ENCODE data around the gene MCMBP.

DNA sequence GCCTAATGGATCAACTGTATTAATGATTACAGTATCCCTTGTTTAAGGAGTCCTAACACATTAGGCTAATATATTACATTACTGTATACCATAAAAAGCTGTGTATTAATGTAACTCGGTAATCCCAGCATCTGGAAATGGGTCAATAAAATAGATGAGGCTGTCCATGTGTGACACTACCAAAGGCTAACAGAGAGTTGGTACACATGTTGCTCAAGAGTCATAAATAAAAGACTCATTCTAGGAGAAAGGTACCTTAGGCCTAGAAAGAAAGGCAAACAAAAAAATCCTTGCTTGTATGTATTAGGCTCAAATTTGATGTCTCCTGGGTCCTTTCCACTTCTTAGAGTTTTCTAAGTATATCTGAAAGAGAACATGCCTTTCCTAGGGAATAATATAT is 14.6 kb downstream of the MCMBP start:
- TF ChIP-seq, protein P1, sequence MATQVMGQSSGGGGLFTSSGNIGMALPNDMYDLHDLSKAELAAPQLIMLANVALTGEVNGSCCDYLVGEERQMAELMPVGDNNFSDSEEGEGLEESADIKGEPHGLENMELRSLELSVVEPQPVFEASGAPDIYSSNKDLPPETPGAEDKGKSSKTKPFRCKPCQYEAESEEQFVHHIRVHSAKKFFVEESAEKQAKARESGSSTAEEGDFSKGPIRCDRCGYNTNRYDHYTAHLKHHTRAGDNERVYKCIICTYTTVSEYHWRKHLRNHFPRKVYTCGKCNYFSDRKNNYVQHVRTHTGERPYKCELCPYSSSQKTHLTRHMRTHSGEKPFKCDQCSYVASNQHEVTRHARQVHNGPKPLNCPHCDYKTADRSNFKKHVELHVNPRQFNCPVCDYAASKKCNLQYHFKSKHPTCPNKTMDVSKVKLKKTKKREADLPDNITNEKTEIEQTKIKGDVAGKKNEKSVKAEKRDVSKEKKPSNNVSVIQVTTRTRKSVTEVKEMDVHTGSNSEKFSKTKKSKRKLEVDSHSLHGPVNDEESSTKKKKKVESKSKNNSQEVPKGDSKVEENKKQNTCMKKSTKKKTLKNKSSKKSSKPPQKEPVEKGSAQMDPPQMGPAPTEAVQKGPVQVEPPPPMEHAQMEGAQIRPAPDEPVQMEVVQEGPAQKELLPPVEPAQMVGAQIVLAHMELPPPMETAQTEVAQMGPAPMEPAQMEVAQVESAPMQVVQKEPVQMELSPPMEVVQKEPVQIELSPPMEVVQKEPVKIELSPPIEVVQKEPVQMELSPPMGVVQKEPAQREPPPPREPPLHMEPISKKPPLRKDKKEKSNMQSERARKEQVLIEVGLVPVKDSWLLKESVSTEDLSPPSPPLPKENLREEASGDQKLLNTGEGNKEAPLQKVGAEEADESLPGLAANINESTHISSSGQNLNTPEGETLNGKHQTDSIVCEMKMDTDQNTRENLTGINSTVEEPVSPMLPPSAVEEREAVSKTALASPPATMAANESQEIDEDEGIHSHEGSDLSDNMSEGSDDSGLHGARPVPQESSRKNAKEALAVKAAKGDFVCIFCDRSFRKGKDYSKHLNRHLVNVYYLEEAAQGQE (IDR thresholded peaks at IDR 0.05) = no peak
- TF ChIP-seq RAD21 (conservative IDR thresholded peaks at IDR 0.05 in 1 of 2, IDR thresholded peaks at IDR 0.05 in 1 of 2) (no peak), RFX5 (IDR thresholded peaks at IDR 0.05) (no peak), ESRRA (IDR thresholded peaks at IDR 0.05; ENCODE audit: borderline replicate concordance, low read length) (no peak), RNF2 (IDR thresholded peaks at IDR 0.05; ENCODE audit: borderline replicate concordance, low read depth) (no peak), TP53 (CRISPR knock-in tag; IDR thresholded peaks at IDR 0.05) (no peak), POLR2A (IDR thresholded peaks at IDR 0.05; ENCODE audit: low read length) (no peak), NFE2L2 (conservative IDR thresholded peaks at IDR 0.05; ENCODE audit: low read length) (no peak), KDM1A (IDR thresholded peaks at IDR 0.05; ENCODE audit: low read depth) (no peak), BHLHE40 (IDR thresholded peaks at IDR 0.05; ENCODE audit: low read depth, low read length) (no peak), JUN (IDR thresholded peaks at IDR 0.05) (no peak)
- TF ChIP-seq, protein P2, sequence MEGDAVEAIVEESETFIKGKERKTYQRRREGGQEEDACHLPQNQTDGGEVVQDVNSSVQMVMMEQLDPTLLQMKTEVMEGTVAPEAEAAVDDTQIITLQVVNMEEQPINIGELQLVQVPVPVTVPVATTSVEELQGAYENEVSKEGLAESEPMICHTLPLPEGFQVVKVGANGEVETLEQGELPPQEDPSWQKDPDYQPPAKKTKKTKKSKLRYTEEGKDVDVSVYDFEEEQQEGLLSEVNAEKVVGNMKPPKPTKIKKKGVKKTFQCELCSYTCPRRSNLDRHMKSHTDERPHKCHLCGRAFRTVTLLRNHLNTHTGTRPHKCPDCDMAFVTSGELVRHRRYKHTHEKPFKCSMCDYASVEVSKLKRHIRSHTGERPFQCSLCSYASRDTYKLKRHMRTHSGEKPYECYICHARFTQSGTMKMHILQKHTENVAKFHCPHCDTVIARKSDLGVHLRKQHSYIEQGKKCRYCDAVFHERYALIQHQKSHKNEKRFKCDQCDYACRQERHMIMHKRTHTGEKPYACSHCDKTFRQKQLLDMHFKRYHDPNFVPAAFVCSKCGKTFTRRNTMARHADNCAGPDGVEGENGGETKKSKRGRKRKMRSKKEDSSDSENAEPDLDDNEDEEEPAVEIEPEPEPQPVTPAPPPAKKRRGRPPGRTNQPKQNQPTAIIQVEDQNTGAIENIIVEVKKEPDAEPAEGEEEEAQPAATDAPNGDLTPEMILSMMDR (IDR thresholded peaks at IDR 0.05) = no peak
- TF ChIP-seq, protein P3, sequence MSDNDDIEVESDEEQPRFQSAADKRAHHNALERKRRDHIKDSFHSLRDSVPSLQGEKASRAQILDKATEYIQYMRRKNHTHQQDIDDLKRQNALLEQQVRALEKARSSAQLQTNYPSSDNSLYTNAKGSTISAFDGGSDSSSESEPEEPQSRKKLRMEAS (IDR thresholded peaks at IDR 0.05) = no peak
- TF ChIP-seq, protein P4, sequence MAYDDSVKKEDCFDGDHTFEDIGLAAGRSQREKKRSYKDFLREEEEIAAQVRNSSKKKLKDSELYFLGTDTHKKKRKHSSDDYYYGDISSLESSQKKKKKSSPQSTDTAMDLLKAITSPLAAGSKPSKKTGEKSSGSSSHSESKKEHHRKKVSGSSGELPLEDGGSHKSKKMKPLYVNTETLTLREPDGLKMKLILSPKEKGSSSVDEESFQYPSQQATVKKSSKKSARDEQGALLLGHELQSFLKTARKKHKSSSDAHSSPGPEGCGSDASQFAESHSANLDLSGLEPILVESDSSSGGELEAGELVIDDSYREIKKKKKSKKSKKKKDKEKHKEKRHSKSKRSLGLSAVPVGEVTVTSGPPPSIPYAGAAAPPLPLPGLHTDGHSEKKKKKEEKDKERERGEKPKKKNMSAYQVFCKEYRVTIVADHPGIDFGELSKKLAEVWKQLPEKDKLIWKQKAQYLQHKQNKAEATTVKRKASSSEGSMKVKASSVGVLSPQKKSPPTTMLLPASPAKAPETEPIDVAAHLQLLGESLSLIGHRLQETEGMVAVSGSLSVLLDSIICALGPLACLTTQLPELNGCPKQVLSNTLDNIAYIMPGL (CRISPR knock-in tag; IDR thresholded peaks at IDR 0.05; ENCODE audit: borderline replicate concordance) = no peak
